Gastrocnemius medialis (tissue), 4 donors: Measurements from ENCODE around the gene ZNF205. TPM values are rescaled to one million over a fixed set of nuclear protein-coding genes. Genes with fewer than 3 reads are reported as not detected.

Source experiments
- ATAC-seq, 2 donors: fragments of 150-250 bp; one replicate each; pipeline ENCODE4 v1.9.1; 2016
- DNase-seq, 2 donors: peaks; one replicate each; pipeline ENCODE4 v3.0.0-alpha.2; 2019
- H3K27ac ChIP-seq, 4 donors: fragments of 200-600 bp; sonication (generic); 1 replicate in 1 of 4; 2 replicates in 3 of 4; pipeline ENCODE4 v1.5.1; 2016 to 2018; ENCODE audit warnings: mild to moderate bottlenecking in 2 of 4, moderate library complexity in 1 of 4
- H3K27me3 ChIP-seq, 3 donors: fragments of 200-600 bp; sonication (generic) in 2 of 3; 1 replicate in 1 of 3; 2 replicates in 2 of 3; pipeline versions ENCODE4 v1.5.1 to v1.6.0; 2016 to 2019; ENCODE audit warnings: mild to moderate bottlenecking in 1 of 3, moderate library complexity in 1 of 3
- H3K36me3 ChIP-seq, 2 donors: fragments of 200-600 bp; sonication (generic) in 1 of 2; one replicate each; pipeline ENCODE4 v1.5.1; 2017 to 2018
- H3K4me1 ChIP-seq, 2 donors: fragments of 200-600 bp; sonication (generic) in 1 of 2; one replicate each; pipeline ENCODE4 v1.5.1; 2016 to 2017; ENCODE audit warnings: mild to moderate bottlenecking in 2 of 2
- H3K4me3 ChIP-seq, 4 donors: fragments of 200-600 bp; sonication (generic) in 3 of 4; 1 replicate in 1 of 4; 2 replicates in 3 of 4; pipeline ENCODE4 v1.5.1; 2016 to 2019; ENCODE audit warnings: mild to moderate bottlenecking in 2 of 4
- H3K9me3 ChIP-seq, 3 donors: fragments of 200-600 bp; sonication (generic) in 2 of 3; 1 replicate in 1 of 3; 2 replicates in 2 of 3; pipeline ENCODE4 v1.5.1; 2016 to 2019
- CTCF ChIP-seq, 5 experiments: fragments of 450-650 bp in 3 of 5; fragments of 200-600 bp in 2 of 5; sonication (generic) in 2 of 5; IDR thresholded peaks in 4 of 5; conservative IDR thresholded peaks in 1 of 5; 1 replicate in 4 of 5; 2 replicates in 1 of 5; pipeline ENCODE4 v1.5.1; 2016 to 2019; ENCODE audit warnings: antibody characterized with exemption in 5 of 5, mild to moderate bottlenecking in 3 of 5, moderate library complexity in 3 of 5
- POLR2A ChIP-seq, 2 donors: fragments of 450-650 bp; IDR thresholded peaks; one replicate each; pipeline ENCODE4 v1.6.1; 2017; ENCODE audit warnings: antibody characterized with exemption in 2 of 2, mild to moderate bottlenecking in 2 of 2, moderate library complexity in 2 of 2
- in situ Hi-C, 4 donors: fragments of 200-750 bp; cut with MboI; loops; one replicate each; pipeline versions ENCODE4 v1.15.0 to v1.8.0; 2017; ENCODE audit warnings: low sequenced_read_pairs in 4 of 4
- intact Hi-C: fragments of 100-400 bp; cut with DNase I; formaldehyde crosslinking; loops from one replicate; pipeline ENCODE4 v1.15.1; 2023; ENCODE audit warnings: low total_unique reads
- total RNA-seq, 4 donors: library from RNA; depleted of rRNA; stranded (reverse); fragments of >200 nt; gene quantifications; one replicate each; pipeline versions ENCODE4 v1.1.0 to v1.2.3, GENCODE V29; 2016

Gene ZNF205
- total RNA-seq, 4 donors from 2014 or later: 4.8 to 10.8 (median 6.1) TPM

- Histone ChIP-seq H3K4me3 (peak overlapping the region; percentile 60 to 92 (median 70)), H3K9me3 (no peaks in the 10 kb centered on the region), H3K27ac (peak overlapping the region; percentile 74 to 80 (median 75)), H3K27me3 (peaks cover 57 to 62% (median 62%) of the 10 kb centered on the region in 3 donors), H3K4me1 (peaks cover 3 to 15% of the 10 kb centered on the region in 2 donors), H3K36me3 (no peaks in the 10 kb centered on the region)
- TF ChIP-seq CTCF (IDR thresholded peaks at IDR 0.05 in 4 of 5, conservative IDR thresholded peaks at IDR 0.05 in 1 of 5): no peak
- TF ChIP-seq POLR2A (IDR thresholded peaks at IDR 0.05): peak in 1 of 2 donors; percentile 32
- in situ Hi-C loops (no loop called here), intact Hi-C loops (loop anchor here (1.0 to 10.0 kb wide), 2 partner anchors 8 to 346 kb away; partner anchors contain the start of gene CLUAP1)
- ATAC-seq: peak; percentile 70 to 75
- peak in 1 of 2 donors; percentile 62 for DNase-seq
Observed at GRCh38 chr16:3158510-3159314, 46.3 kb downstream of the ZNF205 start.

GRCh38 chr16:3161235-3162018 lies 49.0 kb downstream of the ZNF205 start:
- no peak for TF ChIP-seq POLR2A (IDR thresholded peaks at IDR 0.05)
- no peak for TF ChIP-seq CTCF (IDR thresholded peaks at IDR 0.05 in 4 of 5, conservative IDR thresholded peaks at IDR 0.05 in 1 of 5)
- Histone ChIP-seq H3K4me1 (peaks cover 8 to 15% of the 10 kb centered on the region in 2 donors), H3K36me3 (no peaks in the 10 kb centered on the region), H3K27me3 (peaks cover 58 to 62% (median 58%) of the 10 kb centered on the region in 3 donors), H3K4me3 (no peak overlapping the region), H3K9me3 (no peaks in the 10 kb centered on the region), H3K27ac (no peak overlapping the region)
- ATAC-seq (no peak), DNase-seq (no peak)
- intact Hi-C loops: no loop called here
- in situ Hi-C loops: loop anchor here in 1 of 4 donors (10.0 kb wide), 1 partner anchor 97 kb away; the partner anchor contains the start of gene IL32

DNA sequence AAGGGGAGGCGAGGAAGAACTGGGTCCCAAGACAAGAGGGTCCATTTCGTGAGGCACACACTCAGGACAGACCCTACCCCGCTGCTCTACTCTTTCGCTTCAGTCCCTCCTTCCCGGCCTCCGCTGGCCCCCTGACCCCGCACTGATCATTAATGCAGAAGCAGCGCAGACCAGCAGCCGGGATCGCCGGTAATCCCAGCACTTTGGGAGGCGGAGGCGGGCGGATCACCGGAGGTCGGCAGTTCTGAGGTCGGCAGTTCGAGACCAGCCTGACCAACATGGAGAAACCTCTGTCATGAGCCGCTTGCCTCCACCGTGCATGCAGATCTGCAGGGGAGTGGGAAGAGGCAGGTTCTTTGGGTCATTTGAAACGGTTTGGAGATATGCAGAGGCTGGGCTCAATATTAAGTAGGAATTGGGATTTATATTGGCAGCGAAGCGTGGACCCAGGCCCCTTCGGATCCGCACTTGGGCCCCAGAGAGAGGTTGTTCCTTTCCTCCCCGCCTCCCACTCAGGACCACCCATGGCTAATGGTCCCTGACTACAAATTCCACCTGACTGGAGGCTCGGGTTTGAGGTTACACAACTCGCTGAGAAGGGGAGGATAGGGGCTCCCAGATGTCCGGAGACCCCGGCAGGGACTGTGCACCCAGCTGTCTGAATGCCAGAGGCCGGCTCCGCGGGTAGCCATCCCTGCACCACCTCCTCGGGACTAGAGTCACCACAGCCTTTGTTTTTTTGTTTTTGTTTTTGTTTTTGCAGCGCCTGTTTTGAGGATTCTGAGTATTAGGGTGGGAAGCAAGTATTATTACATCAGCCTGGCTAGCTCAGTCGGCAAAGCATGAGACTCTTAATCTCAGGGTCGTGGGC lies 52.0 kb downstream of the ZNF205 start:
- DNase-seq: no peak
- H3K27me3 ChIP-seq: peaks cover 41 to 50% (median 41%) of the 10 kb centered on the region in 3 donors
- no peak overlapping the region for H3K4me3 ChIP-seq
- peaks cover 3 to 8% of the 10 kb centered on the region in 2 donors for H3K4me1 ChIP-seq
- in situ Hi-C loops (loop anchor here in 1 of 4 donors (10.0 kb wide), 1 partner anchor 100 kb away; the partner anchor contains the start of gene IL32), intact Hi-C loops (no loop called here)
- H3K36me3 ChIP-seq: no peaks in the 10 kb centered on the region
- no peak for ATAC-seq
- no peak overlapping the region for H3K27ac ChIP-seq
- TF ChIP-seq CTCF (IDR thresholded peaks at IDR 0.05 in 4 of 5, conservative IDR thresholded peaks at IDR 0.05 in 1 of 5) (no peak), POLR2A (IDR thresholded peaks at IDR 0.05) (no peak)
- no peaks in the 10 kb centered on the region for H3K9me3 ChIP-seq
